Peyer's patch (tissue), 4 donors: ENCODE data around the gene HMGCR. TPM values are rescaled to one million over a fixed set of nuclear protein-coding genes. Genes with fewer than 3 reads are reported as not detected.

ENCODE experiments used
- DNase-seq, 3 donors: peaks; one replicate each; pipeline ENCODE4 v3.0.0-alpha.2; 2017 to 2019
- H3K27ac ChIP-seq, 4 donors: fragments of 200-600 bp; sonication (generic); one replicate each; pipeline ENCODE4 v1.5.1; 2016 to 2019
- H3K27me3 ChIP-seq, 2 donors: fragments of 200-600 bp; sonication (generic); one replicate each; pipeline ENCODE4 v1.5.1; 2019
- H3K36me3 ChIP-seq, 3 donors: fragments of 200-600 bp; sonication (generic); one replicate each; pipeline ENCODE4 v1.5.1; 2016 to 2019
- H3K4me1 ChIP-seq, 4 donors: fragments of 200-600 bp; sonication (generic); one replicate each; pipeline ENCODE4 v1.5.1; 2016 to 2019
- H3K4me3 ChIP-seq, 4 donors: fragments of 200-600 bp; sonication (generic); 1 replicate in 3 of 4; 2 replicates in 1 of 4; pipeline ENCODE4 v1.5.1; 2016 to 2019; ENCODE audit warnings: mild to moderate bottlenecking in 1 of 4
- H3K9me3 ChIP-seq, 4 donors: fragments of 200-600 bp; sonication (generic); one replicate each; pipeline ENCODE4 v1.5.1; 2016 to 2019; ENCODE audit warnings: mild to moderate bottlenecking in 1 of 4
- POLR2A ChIP-seq, 2 donors: fragments of 450-650 bp; IDR thresholded peaks; one replicate each; pipeline ENCODE4 v1.5.1; 2017; ENCODE audit warnings: antibody characterized with exemption in 2 of 2, mild to moderate bottlenecking in 2 of 2, moderate library complexity in 2 of 2
- total RNA-seq, 4 donors: library from RNA; depleted of rRNA; stranded (reverse); fragments of >200 nt; gene quantifications; one replicate each; pipeline ENCODE4 v1.1.0, GENCODE V29; 2016
- TF ChIP-seq, protein P1 (sequence below), 6 experiments: fragments of 450-650 bp in 4 of 6; fragments of 200-600 bp in 2 of 6; sonication (generic) in 1 of 6; IDR thresholded peaks; one replicate each; pipeline ENCODE4 v1.5.1; 2017 to 2019; ENCODE audit warnings: antibody characterized with exemption in 6 of 6, mild to moderate bottlenecking in 3 of 6, moderate library complexity in 1 of 6

HMGCR gene
- total RNA-seq, 4 donors from 2014 or later: 15.7 to 87.1 (median 67.1) TPM

DNA sequence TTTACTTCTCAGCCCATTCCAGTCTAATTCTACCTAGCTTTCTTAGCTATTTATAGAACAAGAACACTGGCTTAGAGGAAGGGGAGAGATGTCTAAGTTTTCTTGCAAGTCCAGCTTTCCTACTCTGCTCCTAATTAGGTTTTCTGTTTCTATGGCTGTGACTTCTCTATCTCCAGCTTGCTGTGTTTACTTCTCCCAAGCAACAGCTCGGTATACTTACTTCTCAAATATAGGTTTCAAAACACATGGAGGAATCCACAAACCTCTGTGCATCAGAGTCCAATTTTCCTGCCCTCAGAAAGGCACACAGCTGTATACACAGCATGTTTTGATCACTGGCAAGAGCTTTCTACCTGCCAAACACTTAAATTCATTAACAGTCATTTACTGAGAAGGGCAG is 17.4 kb upstream of the HMGCR start:
- no peak for DNase-seq
- no peak overlapping the region for H3K27ac ChIP-seq
- no peaks in the 10 kb centered on the region for H3K36me3 ChIP-seq
- H3K9me3 ChIP-seq: no peaks in the 10 kb centered on the region
- H3K4me3 ChIP-seq: no peak overlapping the region
- no peaks in the 10 kb centered on the region for H3K4me1 ChIP-seq
- H3K27me3 ChIP-seq: no peaks in the 10 kb centered on the region
- TF ChIP-seq, protein P1, sequence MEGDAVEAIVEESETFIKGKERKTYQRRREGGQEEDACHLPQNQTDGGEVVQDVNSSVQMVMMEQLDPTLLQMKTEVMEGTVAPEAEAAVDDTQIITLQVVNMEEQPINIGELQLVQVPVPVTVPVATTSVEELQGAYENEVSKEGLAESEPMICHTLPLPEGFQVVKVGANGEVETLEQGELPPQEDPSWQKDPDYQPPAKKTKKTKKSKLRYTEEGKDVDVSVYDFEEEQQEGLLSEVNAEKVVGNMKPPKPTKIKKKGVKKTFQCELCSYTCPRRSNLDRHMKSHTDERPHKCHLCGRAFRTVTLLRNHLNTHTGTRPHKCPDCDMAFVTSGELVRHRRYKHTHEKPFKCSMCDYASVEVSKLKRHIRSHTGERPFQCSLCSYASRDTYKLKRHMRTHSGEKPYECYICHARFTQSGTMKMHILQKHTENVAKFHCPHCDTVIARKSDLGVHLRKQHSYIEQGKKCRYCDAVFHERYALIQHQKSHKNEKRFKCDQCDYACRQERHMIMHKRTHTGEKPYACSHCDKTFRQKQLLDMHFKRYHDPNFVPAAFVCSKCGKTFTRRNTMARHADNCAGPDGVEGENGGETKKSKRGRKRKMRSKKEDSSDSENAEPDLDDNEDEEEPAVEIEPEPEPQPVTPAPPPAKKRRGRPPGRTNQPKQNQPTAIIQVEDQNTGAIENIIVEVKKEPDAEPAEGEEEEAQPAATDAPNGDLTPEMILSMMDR (IDR thresholded peaks at IDR 0.05): no peak
- TF ChIP-seq POLR2A (IDR thresholded peaks at IDR 0.05): no peak

DNA sequence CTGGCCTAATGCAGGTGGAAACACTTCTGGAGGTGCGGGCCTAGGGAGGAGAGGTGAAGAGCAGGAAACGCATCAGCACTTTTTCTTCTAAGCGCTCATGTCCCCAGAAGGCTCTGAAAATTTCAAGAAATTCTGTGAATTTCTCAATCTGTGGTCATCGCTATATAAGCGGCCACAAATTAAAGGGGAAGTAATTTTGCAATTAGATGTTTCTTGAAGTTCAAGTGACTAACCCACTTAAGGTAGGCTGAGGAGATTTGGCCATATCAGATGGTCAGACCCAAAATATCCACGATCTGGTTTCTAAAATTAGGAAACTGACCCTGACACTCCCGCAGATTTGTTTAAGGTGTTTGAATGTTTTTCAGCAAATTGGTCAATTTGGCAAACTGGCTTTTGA is 16.6 kb upstream of the HMGCR start:
- Histone ChIP-seq H3K4me3 (no peak overlapping the region), H3K27ac (no peak overlapping the region), H3K4me1 (no peaks in the 10 kb centered on the region), H3K9me3 (no peaks in the 10 kb centered on the region), H3K27me3 (no peaks in the 10 kb centered on the region), H3K36me3 (no peaks in the 10 kb centered on the region)
- TF ChIP-seq POLR2A (IDR thresholded peaks at IDR 0.05): no peak
- TF ChIP-seq, protein P1 (IDR thresholded peaks at IDR 0.05): no peak
- no peak for DNase-seq

DNA sequence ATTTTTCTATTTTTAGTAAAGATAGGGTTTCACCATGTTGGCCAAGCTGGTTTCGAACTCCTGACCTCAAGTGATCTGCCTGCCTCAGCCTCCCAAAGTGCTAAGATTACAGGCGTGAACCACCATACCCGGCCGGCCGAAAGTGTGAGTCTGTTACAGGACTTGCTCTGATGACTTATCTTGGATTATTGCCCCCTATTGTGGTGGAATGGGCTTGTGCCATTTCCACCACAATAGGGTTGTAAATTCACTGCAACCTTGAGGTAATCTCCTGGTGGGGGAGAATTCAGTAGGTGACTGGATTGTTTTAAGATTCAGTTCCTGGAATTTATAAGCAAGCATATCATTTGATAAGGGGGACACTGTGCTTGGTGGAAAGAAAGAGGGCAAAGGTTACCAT is 15.0 kb upstream of the HMGCR start:
- TF ChIP-seq, protein P1 (IDR thresholded peaks at IDR 0.05): no peak
- no peak for TF ChIP-seq POLR2A (IDR thresholded peaks at IDR 0.05)
- DNase-seq: no peak
- Histone ChIP-seq H3K27ac (no peak overlapping the region), H3K36me3 (no peaks in the 10 kb centered on the region), H3K9me3 (no peaks in the 10 kb centered on the region), H3K4me1 (no peaks in the 10 kb centered on the region), H3K27me3 (no peaks in the 10 kb centered on the region), H3K4me3 (no peak overlapping the region)

DNA sequence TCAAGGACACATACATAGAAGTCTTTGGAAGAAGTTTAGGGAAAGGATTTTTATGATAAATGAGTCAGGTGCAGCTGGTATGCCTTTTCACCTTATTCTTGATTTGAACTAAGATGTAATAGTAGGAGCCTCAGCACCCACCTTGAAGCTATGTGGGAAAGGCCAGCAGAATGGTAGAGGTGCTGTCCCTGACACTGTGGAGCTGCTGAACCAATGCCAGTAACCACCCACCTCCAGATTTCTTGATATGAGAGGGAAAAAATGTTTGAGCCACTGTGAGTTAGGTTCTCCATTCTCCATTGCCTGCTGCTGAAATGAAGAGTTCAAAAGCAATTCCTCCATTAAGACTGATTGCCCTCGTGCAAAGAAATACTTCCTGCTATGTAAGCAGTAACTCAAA is 12.2 kb upstream of the HMGCR start:
- DNase-seq: no peak
- TF ChIP-seq POLR2A (IDR thresholded peaks at IDR 0.05): no peak
- TF ChIP-seq, protein P1 (IDR thresholded peaks at IDR 0.05): no peak
- Histone ChIP-seq H3K27ac (no peak overlapping the region), H3K4me3 (no peak overlapping the region), H3K27me3 (no peaks in the 10 kb centered on the region), H3K9me3 (no peaks in the 10 kb centered on the region), H3K4me1 (no peaks in the 10 kb centered on the region), H3K36me3 (no peaks in the 10 kb centered on the region)

DNA sequence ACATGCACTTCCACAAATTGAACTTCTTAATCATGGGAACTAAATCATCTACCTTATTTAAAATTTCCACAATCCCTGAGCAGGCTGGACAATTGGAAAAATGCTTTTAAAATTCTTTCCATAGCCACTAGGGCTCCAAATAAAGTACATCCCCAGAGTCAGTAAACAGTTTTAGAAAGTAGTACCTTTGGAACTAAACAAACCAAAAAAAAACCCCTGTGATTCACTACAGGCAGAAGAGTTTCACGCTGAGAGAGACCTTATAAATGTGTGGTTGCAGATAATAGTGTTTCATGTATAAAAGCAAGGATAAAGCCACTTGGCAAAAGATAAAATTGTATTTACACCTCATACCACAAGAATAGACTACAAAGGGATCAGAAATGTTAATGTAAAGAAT is 11.8 kb upstream of the HMGCR start:
- H3K27me3 ChIP-seq: no peaks in the 10 kb centered on the region
- no peak overlapping the region for H3K4me3 ChIP-seq
- no peak for TF ChIP-seq POLR2A (IDR thresholded peaks at IDR 0.05)
- TF ChIP-seq, protein P1 (IDR thresholded peaks at IDR 0.05): no peak
- H3K4me1 ChIP-seq: no peaks in the 10 kb centered on the region
- H3K9me3 ChIP-seq: no peaks in the 10 kb centered on the region
- no peaks in the 10 kb centered on the region for H3K36me3 ChIP-seq
- no peak for DNase-seq
- H3K27ac ChIP-seq: no peak overlapping the region

DNA sequence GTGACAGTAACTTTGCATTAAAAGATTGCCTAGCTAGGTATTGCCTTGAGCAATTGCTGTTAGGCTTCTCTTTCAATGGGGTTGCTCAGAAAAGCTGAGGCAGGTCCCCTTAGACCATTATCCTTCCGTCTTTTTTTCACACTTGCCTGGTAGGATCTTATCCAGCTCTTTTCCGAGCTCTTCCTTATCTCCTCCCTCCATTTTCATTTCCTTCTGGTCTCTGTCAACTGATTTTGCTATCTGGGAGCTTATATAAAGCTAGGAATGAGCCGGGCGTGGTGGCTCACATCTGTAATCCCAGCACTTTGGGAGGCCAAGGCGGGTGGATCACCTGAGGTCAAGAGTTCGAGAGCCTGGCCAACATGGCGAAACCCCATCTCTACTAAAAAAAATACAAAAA is 6.6 kb upstream of the HMGCR start:
- TF ChIP-seq POLR2A (IDR thresholded peaks at IDR 0.05): no peak
- TF ChIP-seq, protein P1 (IDR thresholded peaks at IDR 0.05): no peak
- no peaks in the 10 kb centered on the region for H3K9me3 ChIP-seq

More for the DNA sequence above, 6.6 kb upstream of the HMGCR start:
- Histone ChIP-seq H3K4me1 (no peaks in the 10 kb centered on the region), H3K27ac (no peak overlapping the region), H3K27me3 (no peaks in the 10 kb centered on the region), H3K4me3 (no peak overlapping the region), H3K36me3 (no peaks in the 10 kb centered on the region)
- DNase-seq: no peak
